Measurements from ENCODE around the gene VN1R5.

DNA sequence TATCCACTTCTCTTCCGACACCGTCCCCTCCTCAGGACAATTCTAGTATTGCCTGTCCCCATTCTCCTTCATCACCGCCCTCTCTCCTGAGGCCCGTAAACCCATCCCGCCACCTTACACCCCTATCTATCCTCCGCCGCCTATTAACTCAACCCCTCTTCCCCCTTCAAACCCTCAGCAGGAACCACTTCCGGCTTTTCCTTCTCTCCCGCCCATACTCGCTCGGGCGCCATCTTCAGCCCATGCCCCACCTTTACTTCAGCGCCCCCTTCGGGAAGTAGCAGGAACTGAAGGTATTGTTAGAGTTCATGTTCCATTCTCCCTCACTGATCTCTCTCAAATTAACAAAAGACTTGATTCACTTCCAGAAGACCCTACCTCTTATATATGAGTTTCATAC lies 31.6 kb downstream of the VN1R5 start:
- TF ChIP-seq, protein P1, sequence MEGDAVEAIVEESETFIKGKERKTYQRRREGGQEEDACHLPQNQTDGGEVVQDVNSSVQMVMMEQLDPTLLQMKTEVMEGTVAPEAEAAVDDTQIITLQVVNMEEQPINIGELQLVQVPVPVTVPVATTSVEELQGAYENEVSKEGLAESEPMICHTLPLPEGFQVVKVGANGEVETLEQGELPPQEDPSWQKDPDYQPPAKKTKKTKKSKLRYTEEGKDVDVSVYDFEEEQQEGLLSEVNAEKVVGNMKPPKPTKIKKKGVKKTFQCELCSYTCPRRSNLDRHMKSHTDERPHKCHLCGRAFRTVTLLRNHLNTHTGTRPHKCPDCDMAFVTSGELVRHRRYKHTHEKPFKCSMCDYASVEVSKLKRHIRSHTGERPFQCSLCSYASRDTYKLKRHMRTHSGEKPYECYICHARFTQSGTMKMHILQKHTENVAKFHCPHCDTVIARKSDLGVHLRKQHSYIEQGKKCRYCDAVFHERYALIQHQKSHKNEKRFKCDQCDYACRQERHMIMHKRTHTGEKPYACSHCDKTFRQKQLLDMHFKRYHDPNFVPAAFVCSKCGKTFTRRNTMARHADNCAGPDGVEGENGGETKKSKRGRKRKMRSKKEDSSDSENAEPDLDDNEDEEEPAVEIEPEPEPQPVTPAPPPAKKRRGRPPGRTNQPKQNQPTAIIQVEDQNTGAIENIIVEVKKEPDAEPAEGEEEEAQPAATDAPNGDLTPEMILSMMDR (IDR thresholded peaks at IDR 0.05), result no peak
- TF ChIP-seq POLR2A (IDR thresholded peaks at IDR 0.05), result no peak
